T47D (cell line): ENCODE data around the gene THAP3.
"Not testable (repeated sequence)": the region's sequence is repeated elsewhere in the genome, so short reads cannot be mapped to it uniquely, and the experiment has no call there.

Experiments used
- DNase-seq, 2 experiments: peaks; one replicate each; pipeline versions ENCODE4 v3.0.0 to v3.0.0-alpha.2; 2011 to 2012; ENCODE audit warnings: low read depth in 1 of 2, low spot score in 1 of 2
- JUND ChIP-seq: IDR thresholded peaks from 2 replicates; pipeline ENCODE4 v1.6.1; 2012; ENCODE audit warnings: low read depth
- in situ Hi-C: cut with HindIII; loops from 2 replicates; pipeline ENCODE4 v1.10.0; 2016; ENCODE audit warnings: low sequenced_read_pairs, low pct_unique_long_range_greater_than_20kb

Gene THAP3

GRCh38 chr1:6658359-6659060 lies 33.8 kb downstream of the THAP3 start:
- DNase-seq, result no peak
- in situ Hi-C loops, result no loop called here
- no peak for TF ChIP-seq JUND

GRCh38 chr1:6660415-6661049 lies 35.9 kb downstream of the THAP3 start:
- DNase-seq, result no peak
- no peak for TF ChIP-seq JUND
- in situ Hi-C loops, result no loop called here

- in situ Hi-C loops, DNase-seq: not testable (repeated sequence)
Observed at GRCh38 chr1:6662468-6662867, 37.8 kb downstream of the THAP3 start.

GRCh38 chr1:6666696-6667095 lies 42.0 kb downstream of the THAP3 start:
- DNase-seq, result no peak
- in situ Hi-C loops, result no loop called here
- no peak for TF ChIP-seq JUND

GRCh38 chr1:6667139-6667538 lies 42.5 kb downstream of the THAP3 start:
- in situ Hi-C loops, result no loop called here
- no peak for DNase-seq
- TF ChIP-seq JUND, result no peak

GRCh38 chr1:6668503-6668902 lies 43.8 kb downstream of the THAP3 start:
- TF ChIP-seq JUND, result no peak
- in situ Hi-C loops, result no loop called here
- DNase-seq, result no peak

GRCh38 chr1:6672558-6672957 lies 47.9 kb downstream of the THAP3 start:
- no peak for DNase-seq
- in situ Hi-C loops, result no loop called here
- TF ChIP-seq JUND, result no peak

- no peak for TF ChIP-seq JUND
- DNase-seq, result no peak
- in situ Hi-C loops, result no loop called here
Observed at GRCh38 chr1:6673816-6674398, 49.2 kb downstream of the THAP3 start.

- in situ Hi-C loops, result no loop called here
- DNase-seq, result no peak
- no peak for TF ChIP-seq JUND
Observed at GRCh38 chr1:6674771-6675170, 50.1 kb downstream of the THAP3 start.

- TF ChIP-seq JUND, result no peak
- no peak for DNase-seq
- in situ Hi-C loops, result no loop called here
Observed at GRCh38 chr1:6675941-6676340, 51.3 kb downstream of the THAP3 start.
